ENCODE data around the gene CPN1. TPM values are rescaled to one million over a fixed set of nuclear protein-coding genes. Genes with fewer than 3 reads are reported as not detected.

The CPN1 gene
- total and polyA plus RNA-seq, 9 of the 15 experiments (the other 6 are each of a cell fraction or from before 2014, with no cell fraction given): 0.15 to 0.17 TPM; not detected in 7

DNA sequence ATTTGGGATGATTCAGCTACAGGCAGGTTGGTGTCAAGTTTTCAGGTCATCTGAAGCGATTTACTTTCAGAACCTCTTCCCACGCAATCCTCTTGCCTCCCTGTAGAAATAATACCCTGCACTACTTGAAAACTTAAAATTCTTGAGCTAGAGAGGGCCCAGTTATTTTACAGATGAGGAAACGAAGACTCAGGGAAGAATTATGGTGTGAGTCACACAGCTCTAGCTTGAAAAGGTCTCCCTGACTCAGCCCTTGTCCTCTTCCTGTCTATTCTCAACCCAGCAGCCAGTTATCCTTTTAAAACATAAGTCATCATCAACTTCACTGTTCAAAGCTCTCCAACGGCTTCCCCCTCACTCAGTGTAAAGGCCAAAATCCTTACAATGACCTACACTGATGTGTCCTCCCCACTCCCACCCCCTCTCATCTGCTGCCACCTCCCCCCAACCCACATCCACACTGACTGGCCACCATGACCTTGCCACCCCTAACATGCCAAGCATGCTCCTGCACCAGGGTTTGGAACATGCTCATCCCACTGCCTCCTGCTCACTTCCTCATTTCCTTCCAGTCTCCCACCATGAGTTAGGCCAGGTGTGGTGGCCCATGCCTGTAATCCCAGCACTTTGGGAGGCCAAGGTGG is 75.3 kb downstream of the CPN1 start (continued):
- TF ChIP-seq ZBTB11 (CRISPR knock-in tag; IDR thresholded peaks at IDR 0.05) (peak in 1 of 3 experiments; percentile 67; a peak in 2 of 6 replicates), NFYB (IDR thresholded peaks at IDR 0.05; ENCODE audit: extremely low read depth, insufficient read length) (no peak), GABPB1 (CRISPR knock-in tag; IDR thresholded peaks at IDR 0.05) (no peak), ZNF445 (CRISPR knock-in tag; IDR thresholded peaks at IDR 0.05; ENCODE audit: low read depth) (no peak), HNRNPL (IDR thresholded peaks at IDR 0.05; ENCODE audit: low read depth, low read length) (no peak), MYBL2 (IDR thresholded peaks at IDR 0.05; ENCODE audit: low read depth) (0 out of 2 replicates have a peak, but pooled peaks have one; percentile 23), MYBL2 (CRISPR knock-in tag; IDR thresholded peaks at IDR 0.05; ENCODE audit: borderline replicate concordance) (no peak)

All from K562 (cell line).